ENCODE measurements around the gene SART3. TPM values are rescaled to one million over a fixed set of nuclear protein-coding genes. Genes with fewer than 3 reads are reported as not detected.

The SART3 gene
- total and polyA plus RNA-seq, 2 of the 13 experiments (the other 11 are each of a cell fraction or from before 2014, with no cell fraction given): 16.1 to 69.9 TPM

DNA sequence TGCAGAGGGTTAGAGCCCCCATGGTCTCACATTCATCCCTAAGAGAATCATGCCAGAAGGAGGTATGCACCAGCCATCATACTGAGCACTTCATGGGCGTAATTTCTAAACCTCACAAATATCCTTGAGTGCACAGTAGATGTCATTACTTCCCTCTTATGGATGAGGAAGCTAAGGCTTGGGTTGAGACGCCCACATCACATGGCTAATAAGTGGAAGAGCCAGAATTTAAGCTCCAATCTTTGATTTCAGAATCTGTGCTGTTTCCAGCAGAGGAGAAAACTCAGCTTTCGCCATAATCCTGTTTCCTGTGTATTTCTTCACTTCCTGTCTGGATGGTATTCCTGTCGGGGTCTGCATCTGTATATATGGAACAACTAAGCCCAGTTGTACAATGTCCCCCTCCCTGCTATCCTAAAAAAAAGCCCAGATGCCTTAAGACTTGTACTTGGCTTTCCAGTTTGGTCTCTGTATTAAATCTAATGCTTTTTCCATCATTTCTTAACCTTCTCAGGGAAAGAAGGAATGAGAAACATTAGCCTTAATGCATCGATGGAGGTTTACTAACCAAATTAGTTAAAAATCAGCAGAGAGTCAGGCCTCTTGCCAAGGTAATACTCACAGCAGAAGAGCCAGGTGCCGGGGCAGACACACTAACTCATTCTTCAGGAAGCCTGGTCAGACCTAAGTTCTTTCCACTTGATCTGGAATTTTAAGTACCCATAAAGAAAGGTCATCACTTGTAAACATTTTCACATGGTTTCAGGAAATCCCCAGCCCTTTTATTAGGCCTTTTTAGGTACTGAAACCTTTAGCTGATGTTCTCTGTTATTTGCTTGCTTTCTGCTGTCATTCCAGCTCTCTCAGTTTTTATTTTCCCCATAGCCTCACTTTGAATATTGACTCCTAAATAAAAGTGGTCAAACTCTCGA, 6.7 kb upstream of the SART3 start:
- in situ Hi-C loops (cut with HindIII; ENCODE audit: extremely low pct_ligation_motif_present, low pct_unique_long_range_greater_than_20kb): loop anchor here (5.0 to 10.0 kb wide), 2 partner anchors 50 to 237 kb away; no protein-coding TSS in a partner anchor
- H3K36me3 ChIP-seq (replicated peaks in 1 of 2; ENCODE audit: control insufficient read depth in 1 of 2, insufficient read depth in 2 of 2, low read length in 2 of 2): peaks cover 20 to 55% of the 10 kb centered on the region in 2 experiments
- POLR2A ChIA-PET: no interaction called here
- H4K20me1 ChIP-seq (ENCODE audit: insufficient read depth, low read length): no peaks in the 10 kb centered on the region; the same call in 1 of the 2 replicates
- no peaks in the 10 kb centered on the region; a peak in 2 of 5 replicates for H3K27me3 ChIP-seq (ENCODE audit: control insufficient read depth in 1 of 2, insufficient read depth in 2 of 2, low read length in 2 of 2)
- H3K4me3 ChIP-seq (replicated peaks in 1 of 3; ENCODE audit: insufficient read depth in 1 of 3, low read depth in 2 of 3, low read length in 3 of 3): no peak overlapping the region
- H3K79me2 ChIP-seq (ENCODE audit: insufficient read depth, low read length): peaks cover 16% of the 10 kb centered on the region
- DNase-seq (ENCODE audit: low spot score) (no peak), FAIRE-seq (no peak), ATAC-seq (no peak)
- 94% methylated on average over 7 of the region's 7 CpGs for WGBS (ENCODE audit: low lambda C conversion rate)
- no peaks in the 10 kb centered on the region for H3K9me3 ChIP-seq (ENCODE audit: low read length)
- H3K4me1 ChIP-seq (ENCODE audit: insufficient read depth, low read length): peaks cover 7% of the 10 kb centered on the region
- H2AFZ ChIP-seq (ENCODE audit: low read length): no peak overlapping the region
- H3K4me2 ChIP-seq (ENCODE audit: low read depth, low read length): no peak overlapping the region
- H3K27ac ChIP-seq (ENCODE audit: extremely low read length, insufficient read depth, low read length): no peak overlapping the region
- CTCF ChIA-PET (ENCODE audit: low intra/inter-chr PET ratio, low total read pairs): no interaction called here
- BruUV-seq (replicated peaks): no TSS peak
- no peak overlapping the region for H3K9ac ChIP-seq (ENCODE audit: insufficient read depth, low read depth, low read length)
- intact Hi-C loops (cut with micrococcal nuclease; ENCODE audit: unreplicated experiment): no loop called here
- TF ChIP-seq ZBTB40 (IDR thresholded peaks at IDR 0.05): no peak
- no peak for TF ChIP-seq ZBTB40 (CRISPR knock-in tag; IDR thresholded peaks at IDR 0.05)
- TF ChIP-seq ZNF317 (CRISPR knock-in tag; IDR thresholded peaks at IDR 0.05): no peak
- no peak for TF ChIP-seq ZNF335 (CRISPR knock-in tag; IDR thresholded peaks at IDR 0.05)
- no peak for TF ChIP-seq YY1 (IDR thresholded peaks at IDR 0.05; ENCODE audit: insufficient read depth, insufficient replicate concordance, low read depth, low read length)
- TF ChIP-seq E2F5 (CRISPR knock-in tag; conservative IDR thresholded peaks at IDR 0.05): no peak
- TF ChIP-seq SMAD9 (CRISPR knock-in tag; IDR thresholded peaks at IDR 0.05): no peak
- no peak for TF ChIP-seq SP4 (CRISPR knock-in tag; IDR thresholded peaks at IDR 0.05)
- no peak for TF ChIP-seq YEATS2 (CRISPR knock-in tag; IDR thresholded peaks at IDR 0.05; ENCODE audit: borderline replicate concordance)
- no peak for TF ChIP-seq FOXP1 (IDR thresholded peaks at IDR 0.05)
- no peak for TF ChIP-seq FOXP1 (CRISPR knock-in tag; IDR thresholded peaks at IDR 0.05)
- TF ChIP-seq U2AF1 (optimal IDR thresholded peaks at IDR 0.05; ENCODE audit: low read depth, low read length): no peak
- TF ChIP-seq SOX5 (CRISPR knock-in tag; IDR thresholded peaks at IDR 0.05; ENCODE audit: borderline replicate concordance): no peak
- TF ChIP-seq RFX1 (IDR thresholded peaks at IDR 0.05): no peak
- no peak for TF ChIP-seq KAT2B (IDR thresholded peaks at IDR 0.05; ENCODE audit: borderline replicate concordance, low read depth, low read length)
- no peak for TF ChIP-seq RFXAP (CRISPR knock-in tag; IDR thresholded peaks at IDR 0.05; ENCODE audit: borderline replicate concordance)

Data from HepG2 (cell line).